Gastroesophageal sphincter (tissue), 3 donors: Measurements from ENCODE around the gene DIAPH3.

Experiments used
- CTCF ChIP-seq, 4 experiments: fragments of 200-600 bp in 2 of 4; fragments of 450-650 bp in 2 of 4; sonication (generic) in 1 of 4; IDR thresholded peaks; one replicate each; pipeline ENCODE4 v1.5.1; 2017 to 2019; ENCODE audit warnings: antibody characterized with exemption in 4 of 4, mild to moderate bottlenecking in 2 of 4, moderate library complexity in 2 of 4
- EP300 ChIP-seq: sonication (generic); formaldehyde crosslinking; IDR thresholded peaks from one replicate; pipeline ENCODE4 v1.6.1; 2017; ENCODE audit warnings: antibody characterized with exemption, mild to moderate bottlenecking

GRCh38 chr13:60094385-60095088 lies 69.2 kb downstream of the DIAPH3 start:
- TF ChIP-seq CTCF (IDR thresholded peaks at IDR 0.05) (no peak), EP300 (no peak)
